SU-DHL-6 (cell line): ENCODE data around the gene SCEL.

Source experiments
- CTCF ChIP-seq: fragments of 200-600 bp; sonication (generic); IDR thresholded peaks from one replicate; pipeline ENCODE4 v1.5.1; 2017; ENCODE audit warnings: antibody characterized with exemption, mild to moderate bottlenecking, low read length, moderate library complexity; ENCODE audit not compliant: insufficient read depth, poor library complexity, severe bottlenecking
- EZH2phosphoT487 ChIP-seq: fragments of 200-600 bp; sonication (generic), shearing (Covaris generic); conservative IDR thresholded peaks from 2 replicates; pipeline ENCODE4 v1.6.1; 2018; ENCODE audit warnings: mild to moderate bottlenecking, antibody characterized with exemption, low read length, moderate library complexity, mixed read lengths

- TF ChIP-seq CTCF: no peak
- no peak for TF ChIP-seq EZH2phosphoT487
Observed at GRCh38 chr13:77535448-77535847, at the start of gene SCEL.
